Embryonic facial prominence (tissue), 1 donor: ENCODE measurements around the gene EIF4A2.
"Not testable (repeated sequence)": the region's sequence is repeated elsewhere in the genome, so short reads cannot be mapped to it uniquely, and the experiment has no call there.

Experiments
- DNase-seq: peaks from one replicate; pipeline ENCODE4 v3.0.0-alpha.2; 2016; ENCODE audit errors: extremely low spot score

EIF4A2 gene

DNA sequence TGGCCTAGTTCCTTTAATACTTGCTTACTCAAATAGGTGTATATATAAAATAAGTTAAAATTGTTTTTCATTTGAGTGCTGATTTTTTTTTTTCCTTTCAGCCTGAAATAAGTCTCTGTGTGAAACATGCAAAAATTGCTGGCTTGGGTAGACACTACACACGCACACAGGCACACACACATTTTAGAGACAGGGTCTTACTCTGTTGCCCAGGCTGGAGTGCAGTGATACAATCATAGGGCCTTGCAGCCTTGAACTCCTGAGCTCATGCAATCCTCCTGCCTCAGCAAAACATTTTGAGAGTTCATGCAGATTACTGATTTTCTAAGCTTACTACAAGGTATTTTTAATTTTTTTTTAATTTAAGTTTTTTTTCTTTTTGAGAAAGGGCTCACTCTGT, 35.6 kb downstream of the EIF4A2 start:
- DNase-seq = no peak

- no peak for DNase-seq
Observed at GRCh38 chr3:186821429-186822387, 38.3 kb downstream of the EIF4A2 start.

- DNase-seq = not testable (repeated sequence)
Observed at GRCh38 chr3:186822388-186822759, 39.0 kb downstream of the EIF4A2 start.

GRCh38 chr3:186823386-186823785, 40.0 kb downstream of the EIF4A2 start:
- DNase-seq = no peak

GRCh38 chr3:186824430-186825139, 41.2 kb downstream of the EIF4A2 start:
- DNase-seq = no peak

DNA sequence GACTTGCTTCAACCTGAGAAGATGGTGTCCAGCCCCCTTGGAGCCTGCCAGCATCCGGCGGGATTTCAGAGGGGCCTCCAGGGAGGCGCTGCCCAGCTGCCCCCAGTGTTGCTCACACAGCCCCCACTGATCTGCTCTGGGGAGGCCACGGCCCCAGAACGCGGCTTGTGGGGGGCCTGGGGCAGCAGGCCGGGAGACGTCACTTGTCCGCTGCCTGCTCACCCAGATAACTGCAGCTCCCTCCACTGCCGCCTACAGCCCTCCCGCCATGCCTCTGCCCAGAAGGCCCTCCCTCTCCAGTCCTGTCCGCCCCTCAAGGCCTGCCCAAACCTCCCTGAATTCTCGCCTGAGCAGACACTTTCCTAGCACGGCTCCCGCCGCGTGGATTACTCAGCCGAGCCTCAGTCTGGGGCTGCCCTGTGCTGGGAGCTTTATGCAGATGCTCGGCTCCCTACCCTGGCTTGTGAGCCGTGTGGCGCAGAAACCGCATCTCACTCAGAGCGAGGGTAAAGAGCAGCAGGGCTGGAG, 42.0 kb downstream of the EIF4A2 start:
- DNase-seq = no peak

DNA sequence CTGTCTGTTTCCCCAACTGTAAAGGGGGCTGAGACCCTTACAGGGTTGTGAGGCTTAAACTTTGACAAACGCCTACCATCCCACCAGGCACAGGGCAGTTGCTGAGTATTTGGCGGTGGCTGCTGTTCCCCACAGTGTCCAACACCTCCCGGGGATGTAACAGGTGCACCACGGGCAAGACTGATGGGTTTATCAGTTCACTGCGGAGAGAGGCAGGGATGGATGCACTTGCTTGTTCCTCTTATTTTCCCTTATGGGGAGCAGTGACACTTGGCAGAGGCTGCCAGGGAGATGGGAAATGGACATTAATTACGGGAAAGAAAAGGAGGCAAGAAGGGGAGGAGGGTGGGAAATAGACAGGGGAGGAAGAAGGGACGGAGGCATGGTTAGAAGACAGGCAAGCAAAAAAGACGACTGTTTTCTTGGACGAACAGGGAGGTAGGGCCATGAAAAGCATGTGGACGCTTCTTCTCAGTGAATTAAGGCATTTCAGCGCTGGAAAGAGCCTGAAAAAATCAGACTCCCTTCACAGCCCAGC, 42.6 kb downstream of the EIF4A2 start:
- DNase-seq = no peak

GRCh38 chr3:186826410-186826975, 43.1 kb downstream of the EIF4A2 start:
- no peak for DNase-seq

DNA sequence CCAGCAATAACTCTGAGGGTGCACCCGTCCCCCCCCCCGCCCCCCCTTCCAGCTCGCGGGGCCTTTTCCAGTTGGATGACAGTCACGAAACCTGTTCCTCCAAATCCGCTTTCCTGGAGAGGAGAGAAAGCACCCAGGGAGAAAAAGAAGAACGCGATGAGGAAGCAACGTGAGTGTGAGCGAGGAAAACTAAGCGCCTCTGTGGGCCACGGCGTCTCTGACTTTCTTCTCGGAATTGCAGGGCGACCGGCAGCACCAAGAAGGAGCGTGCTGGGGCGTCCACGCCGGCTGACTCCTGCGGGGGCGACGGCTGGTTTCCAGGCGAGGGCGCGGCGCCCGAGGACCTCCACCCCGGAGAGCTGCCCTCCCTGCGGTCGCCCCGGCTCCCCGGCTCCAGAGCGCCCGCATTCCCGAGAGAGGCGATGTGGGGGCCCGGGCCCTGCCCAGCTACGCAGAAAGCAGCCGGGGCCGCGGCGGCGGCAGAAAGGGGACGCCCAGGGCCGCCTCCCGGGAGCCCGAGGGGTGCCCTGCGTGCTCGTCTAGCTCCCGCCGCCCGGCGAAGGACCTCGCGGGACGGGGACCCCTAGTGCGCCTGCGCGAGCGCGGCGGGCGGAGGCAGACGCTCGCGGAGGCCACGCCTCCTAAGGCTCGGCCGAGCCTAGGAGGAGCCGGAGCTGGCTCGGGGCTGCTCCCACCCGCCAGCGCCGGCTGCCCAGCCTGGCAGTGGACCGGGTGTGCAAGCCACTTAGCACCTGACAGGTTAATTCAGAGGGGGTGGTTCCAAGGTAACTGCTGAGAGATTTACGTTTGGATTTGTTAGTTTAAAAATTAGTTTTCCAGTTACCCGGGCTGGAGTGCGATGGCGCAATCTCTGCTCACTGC, 43.8 kb downstream of the EIF4A2 start:
- DNase-seq = peak; percentile 76

DNA sequence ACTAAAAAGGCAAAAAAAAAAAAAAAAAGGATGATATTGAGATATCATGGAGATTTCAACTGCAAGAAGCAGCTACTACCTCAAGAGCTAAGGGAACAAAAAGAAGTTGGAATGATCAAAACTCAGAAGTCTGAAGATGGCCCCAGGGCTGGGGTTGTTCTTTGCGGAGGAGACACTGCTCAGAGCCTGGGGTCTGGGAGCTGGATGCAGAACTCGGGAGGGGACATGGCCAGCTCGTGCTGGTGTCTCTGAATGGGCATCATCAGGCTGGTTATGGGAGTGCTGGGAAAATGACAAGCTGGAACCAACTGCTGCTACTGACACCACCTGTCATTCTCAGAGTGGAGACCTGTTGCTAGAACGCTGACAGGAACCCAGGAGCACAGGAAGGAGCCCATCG, 45.0 kb downstream of the EIF4A2 start:
- no peak for DNase-seq

GRCh38 chr3:186831798-186832197, 48.4 kb downstream of the EIF4A2 start:
- DNase-seq = no peak

DNA sequence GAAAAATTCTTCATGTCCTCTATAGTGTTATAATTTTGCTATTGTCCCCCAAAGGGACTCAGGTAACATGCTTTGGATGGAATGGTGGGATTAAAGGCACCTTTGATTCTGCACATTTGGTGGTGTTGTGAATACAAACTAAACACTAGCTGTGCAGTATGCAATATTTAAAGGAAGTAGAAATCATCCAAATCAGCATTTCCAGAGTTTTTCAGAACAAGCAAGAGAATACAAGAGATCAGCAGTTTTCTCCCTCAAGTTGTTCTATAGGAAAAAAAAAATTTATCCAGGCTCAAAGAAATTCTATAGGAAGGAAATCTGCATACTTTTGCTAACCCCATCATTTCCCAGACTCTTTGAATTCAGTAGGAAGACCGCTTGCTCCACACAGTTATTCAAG, 48.9 kb downstream of the EIF4A2 start:
- DNase-seq = no peak
